Vagina (tissue), 2 donors: ENCODE results near the gene NR2C1. TPM values are rescaled to one million over a fixed set of nuclear protein-coding genes. Genes with fewer than 3 reads are reported as not detected.

Experiments used
- DNase-seq, 2 donors: peaks; one replicate each; pipeline ENCODE4 v3.0.0-alpha.2; 2017; ENCODE audit errors: extremely low spot score in 2 of 2
- H3K27ac ChIP-seq: fragments of 200-600 bp; sonication (generic); one replicate; pipeline ENCODE4 v1.5.1; 2019
- H3K27me3 ChIP-seq: fragments of 200-600 bp; sonication (generic); one replicate; pipeline ENCODE4 v1.5.1; 2019
- H3K36me3 ChIP-seq, 2 donors: fragments of 200-600 bp; sonication (generic); one replicate each; pipeline ENCODE4 v1.5.1; 2017 to 2019
- H3K4me1 ChIP-seq: fragments of 200-600 bp; sonication (generic); one replicate; pipeline ENCODE4 v1.5.1; 2019
- H3K4me3 ChIP-seq, 2 donors: fragments of 200-600 bp; sonication (generic); 1 replicate in 1 of 2; 2 replicates in 1 of 2; pipeline ENCODE4 v1.5.1; 2016 to 2019
- H3K9me3 ChIP-seq: fragments of 200-600 bp; sonication (generic); one replicate; pipeline ENCODE4 v1.5.1; 2019
- CTCF ChIP-seq, 3 experiments: fragments of 450-650 bp in 2 of 3; fragments of 200-600 bp in 1 of 3; sonication (generic) in 1 of 3; IDR thresholded peaks; one replicate each; pipeline ENCODE4 v1.5.1; 2017 to 2019; ENCODE audit warnings: antibody characterized with exemption in 3 of 3, mild to moderate bottlenecking in 2 of 3, moderate library complexity in 2 of 3
- POLR2A ChIP-seq, 2 donors: fragments of 450-650 bp; IDR thresholded peaks; one replicate each; pipeline ENCODE4 v1.6.1; 2017; ENCODE audit warnings: antibody characterized with exemption in 2 of 2, mild to moderate bottlenecking in 2 of 2, moderate library complexity in 2 of 2
- POLR2AphosphoS5 ChIP-seq, 2 donors: sonication (generic); formaldehyde crosslinking; IDR thresholded peaks; one replicate each; pipeline ENCODE4 v1.9.0; 2017; ENCODE audit warnings: antibody characterized with exemption in 2 of 2, mild to moderate bottlenecking in 2 of 2, low read depth in 1 of 2; ENCODE audit not compliant: insufficient read depth in 1 of 2
- intact Hi-C: fragments of 100-400 bp; cut with DNase I; formaldehyde crosslinking; loops from one replicate; pipeline ENCODE4 v1.15.1; 2023
- total RNA-seq: library from RNA; depleted of rRNA; stranded (reverse); fragments of >200 nt; gene quantifications from one replicate; pipeline ENCODE4 v1.2.3, GENCODE V29; 2016

The NR2C1 gene
- total RNA-seq, 1 donor from 2014 or later, result 49.4 TPM

- no peak for DNase-seq
- peaks cover 17% of the 10 kb centered on the region for H3K4me1 ChIP-seq
- no peak for TF ChIP-seq CTCF (IDR thresholded peaks at IDR 0.05)
- TF ChIP-seq POLR2A (IDR thresholded peaks at IDR 0.05), result no peak
- no peak for TF ChIP-seq POLR2AphosphoS5 (IDR thresholded peaks at IDR 0.05; ENCODE audit: insufficient read depth in 1 of 2, low read depth in 1 of 2)
- H3K36me3 ChIP-seq, result peaks cover 0 to 27% of the 10 kb centered on the region in 2 donors
- no peaks in the 10 kb centered on the region for H3K27me3 ChIP-seq
- H3K27ac ChIP-seq, result no peak overlapping the region
- intact Hi-C loops, result no loop called here
- H3K9me3 ChIP-seq, result no peaks in the 10 kb centered on the region
- no peak overlapping the region for H3K4me3 ChIP-seq
Measured at GRCh38 chr12:95088379-95088778, 15.0 kb upstream of the NR2C1 start.

- no peak overlapping the region for H3K4me3 ChIP-seq
- peaks cover 0 to 12% of the 10 kb centered on the region in 2 donors for H3K36me3 ChIP-seq
- no peak for DNase-seq
- no peak overlapping the region for H3K27ac ChIP-seq
- H3K27me3 ChIP-seq, result no peaks in the 10 kb centered on the region
- intact Hi-C loops, result no loop called here
- no peaks in the 10 kb centered on the region for H3K9me3 ChIP-seq
- TF ChIP-seq POLR2AphosphoS5 (IDR thresholded peaks at IDR 0.05; ENCODE audit: insufficient read depth in 1 of 2, low read depth in 1 of 2) (no peak), CTCF (IDR thresholded peaks at IDR 0.05) (no peak), POLR2A (IDR thresholded peaks at IDR 0.05) (no peak)
- H3K4me1 ChIP-seq, result peaks cover 21% of the 10 kb centered on the region
Measured at GRCh38 chr12:95085612-95086011, 12.2 kb upstream of the NR2C1 start.

- peaks cover 0 to 2% of the 10 kb centered on the region in 2 donors for H3K36me3 ChIP-seq
- no peaks in the 10 kb centered on the region for H3K9me3 ChIP-seq
- TF ChIP-seq POLR2AphosphoS5 (IDR thresholded peaks at IDR 0.05; ENCODE audit: insufficient read depth in 1 of 2, low read depth in 1 of 2) (peak in 1 of 2 donors; percentile 28), CTCF (IDR thresholded peaks at IDR 0.05) (no peak)
- H3K27me3 ChIP-seq, result no peaks in the 10 kb centered on the region
- H3K27ac ChIP-seq, result peak overlapping the region; percentile 28
- intact Hi-C loops, result no loop called here
- DNase-seq, result no peak
- H3K4me3 ChIP-seq, result no peak overlapping the region
- peaks cover 21% of the 10 kb centered on the region for H3K4me1 ChIP-seq
Measured at GRCh38 chr12:95083938-95084337, 10.5 kb upstream of the NR2C1 start.

- no peaks in the 10 kb centered on the region for H3K9me3 ChIP-seq
- intact Hi-C loops, result no loop called here
- DNase-seq, result no peak
- H3K36me3 ChIP-seq, result no peaks in the 10 kb centered on the region
- no peak for TF ChIP-seq POLR2AphosphoS5 (IDR thresholded peaks at IDR 0.05; ENCODE audit: insufficient read depth in 1 of 2, low read depth in 1 of 2)
- TF ChIP-seq CTCF (IDR thresholded peaks at IDR 0.05), result no peak
- TF ChIP-seq POLR2A (IDR thresholded peaks at IDR 0.05), result no peak
- no peaks in the 10 kb centered on the region for H3K27me3 ChIP-seq
- H3K4me3 ChIP-seq, result no peak overlapping the region
- peak overlapping the region; percentile 28 for H3K27ac ChIP-seq
- peaks cover 21% of the 10 kb centered on the region for H3K4me1 ChIP-seq
Measured at GRCh38 chr12:95083471-95083870, 10.1 kb upstream of the NR2C1 start.

GRCh38 chr12:95077341-95077740 lies 3.9 kb upstream of the NR2C1 start:
- no peak overlapping the region for H3K27ac ChIP-seq
- H3K9me3 ChIP-seq, result no peaks in the 10 kb centered on the region

More at GRCh38 chr12:95077341-95077740, 3.9 kb upstream of the NR2C1 start:
- DNase-seq, result no peak
- Histone ChIP-seq H3K4me3 (no peak overlapping the region), H3K4me1 (no peaks in the 10 kb centered on the region), H3K36me3 (no peaks in the 10 kb centered on the region), H3K27me3 (no peaks in the 10 kb centered on the region)
- TF ChIP-seq POLR2A (IDR thresholded peaks at IDR 0.05), result no peak
- no peak for TF ChIP-seq CTCF (IDR thresholded peaks at IDR 0.05)
- TF ChIP-seq POLR2AphosphoS5 (IDR thresholded peaks at IDR 0.05; ENCODE audit: insufficient read depth in 1 of 2, low read depth in 1 of 2), result no peak
- intact Hi-C loops, result no loop called here
